ENCODE data around the gene MBTPS1. TPM values are rescaled to one million over a fixed set of nuclear protein-coding genes. Genes with fewer than 3 reads are reported as not detected.

MBTPS1 gene
- total RNA-seq, 4 donors from 2014 or later, result 57.0 to 98.8 (median 81.4) TPM

DNA sequence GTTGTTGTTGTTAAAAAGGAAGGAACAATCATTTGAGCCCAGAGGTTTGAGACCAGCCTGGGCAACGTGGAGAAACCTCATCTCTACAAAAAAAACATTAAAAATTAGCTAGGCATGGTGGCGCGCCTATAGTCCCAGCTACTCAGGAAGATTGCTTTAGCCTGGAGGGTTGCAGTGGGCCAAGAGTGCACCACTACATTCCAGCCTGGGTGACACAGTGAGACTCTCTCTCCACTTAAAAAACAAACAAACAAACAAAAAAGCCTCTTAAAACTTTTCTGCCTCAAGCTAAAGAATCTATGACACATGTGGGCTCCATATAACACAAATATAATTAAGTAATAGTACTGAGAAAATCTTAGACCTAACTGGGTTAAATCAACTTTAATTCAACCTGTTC lies 12.5 kb downstream of the MBTPS1 start:
- TF ChIP-seq, protein P1, sequence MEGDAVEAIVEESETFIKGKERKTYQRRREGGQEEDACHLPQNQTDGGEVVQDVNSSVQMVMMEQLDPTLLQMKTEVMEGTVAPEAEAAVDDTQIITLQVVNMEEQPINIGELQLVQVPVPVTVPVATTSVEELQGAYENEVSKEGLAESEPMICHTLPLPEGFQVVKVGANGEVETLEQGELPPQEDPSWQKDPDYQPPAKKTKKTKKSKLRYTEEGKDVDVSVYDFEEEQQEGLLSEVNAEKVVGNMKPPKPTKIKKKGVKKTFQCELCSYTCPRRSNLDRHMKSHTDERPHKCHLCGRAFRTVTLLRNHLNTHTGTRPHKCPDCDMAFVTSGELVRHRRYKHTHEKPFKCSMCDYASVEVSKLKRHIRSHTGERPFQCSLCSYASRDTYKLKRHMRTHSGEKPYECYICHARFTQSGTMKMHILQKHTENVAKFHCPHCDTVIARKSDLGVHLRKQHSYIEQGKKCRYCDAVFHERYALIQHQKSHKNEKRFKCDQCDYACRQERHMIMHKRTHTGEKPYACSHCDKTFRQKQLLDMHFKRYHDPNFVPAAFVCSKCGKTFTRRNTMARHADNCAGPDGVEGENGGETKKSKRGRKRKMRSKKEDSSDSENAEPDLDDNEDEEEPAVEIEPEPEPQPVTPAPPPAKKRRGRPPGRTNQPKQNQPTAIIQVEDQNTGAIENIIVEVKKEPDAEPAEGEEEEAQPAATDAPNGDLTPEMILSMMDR (IDR thresholded peaks at IDR 0.05), result no peak
- no peak for DNase-seq (ENCODE audit: low spot score in 2 of 2)
- WGBS, 2 donors, result 77 to 82% methylated on average over 3 of the region's 3 CpGs

DNA sequence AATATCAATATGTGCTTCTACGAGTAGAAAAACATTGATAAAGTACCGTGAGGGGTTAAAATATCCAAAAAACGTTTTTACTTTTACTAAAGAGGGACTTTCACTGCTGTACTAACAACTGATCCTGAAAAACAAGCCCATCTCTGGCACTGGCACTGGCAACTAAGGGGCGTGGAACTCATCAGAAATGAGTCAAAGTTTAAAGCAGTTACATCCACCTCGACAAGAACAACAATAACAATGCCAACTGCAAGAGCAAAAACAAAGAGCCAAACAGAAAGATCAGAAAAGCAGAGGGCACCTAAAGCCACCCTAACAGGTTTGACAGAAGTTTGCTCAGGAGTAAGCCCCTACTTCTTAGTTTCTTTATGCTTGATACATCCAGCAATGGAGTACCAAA lies 13.1 kb downstream of the MBTPS1 start:
- DNase-seq (ENCODE audit: low spot score in 2 of 2), result no peak
- TF ChIP-seq POLR2A (IDR thresholded peaks at IDR 0.05), result no peak
- TF ChIP-seq, protein P1 (IDR thresholded peaks at IDR 0.05), result no peak
- no peak overlapping the region for H3K4me3 ChIP-seq (ENCODE audit: low read depth, poor library complexity, severe bottlenecking)
- intact Hi-C loops (cut with DNase I; ENCODE audit: low total_unique reads), result no loop called here
- WGBS, 2 donors, result 39 to 40% methylated on average over 5 of the region's 5 CpGs

More for the DNA sequence above, 12.5 kb downstream of the MBTPS1 start:
- intact Hi-C loops (cut with DNase I; ENCODE audit: low total_unique reads), result no loop called here
- no peak overlapping the region for H3K4me3 ChIP-seq (ENCODE audit: low read depth, poor library complexity, severe bottlenecking)

DNA sequence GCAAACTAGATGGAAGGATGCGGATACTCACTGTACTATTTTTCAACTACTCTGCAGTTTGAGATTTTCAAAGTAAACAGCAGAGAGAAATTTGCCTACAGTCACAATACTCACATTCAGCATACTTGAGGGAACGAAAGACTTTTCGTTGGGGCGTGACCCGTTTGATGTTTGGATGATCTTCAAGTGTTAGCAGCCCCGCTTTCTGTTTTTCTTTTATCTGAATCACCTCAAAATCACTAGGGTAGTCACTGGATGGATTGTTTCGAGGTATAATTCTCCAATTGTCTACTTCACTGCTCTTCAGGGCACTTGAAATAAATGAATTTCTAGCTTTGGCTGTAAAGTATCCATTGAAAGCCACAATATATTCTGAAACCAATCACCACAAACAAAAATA lies 17.8 kb downstream of the MBTPS1 start:
- intact Hi-C loops (cut with DNase I; ENCODE audit: low total_unique reads), result no loop called here
- WGBS, 2 donors, result 93% methylated on average over 7 of the region's 7 CpGs

DNA sequence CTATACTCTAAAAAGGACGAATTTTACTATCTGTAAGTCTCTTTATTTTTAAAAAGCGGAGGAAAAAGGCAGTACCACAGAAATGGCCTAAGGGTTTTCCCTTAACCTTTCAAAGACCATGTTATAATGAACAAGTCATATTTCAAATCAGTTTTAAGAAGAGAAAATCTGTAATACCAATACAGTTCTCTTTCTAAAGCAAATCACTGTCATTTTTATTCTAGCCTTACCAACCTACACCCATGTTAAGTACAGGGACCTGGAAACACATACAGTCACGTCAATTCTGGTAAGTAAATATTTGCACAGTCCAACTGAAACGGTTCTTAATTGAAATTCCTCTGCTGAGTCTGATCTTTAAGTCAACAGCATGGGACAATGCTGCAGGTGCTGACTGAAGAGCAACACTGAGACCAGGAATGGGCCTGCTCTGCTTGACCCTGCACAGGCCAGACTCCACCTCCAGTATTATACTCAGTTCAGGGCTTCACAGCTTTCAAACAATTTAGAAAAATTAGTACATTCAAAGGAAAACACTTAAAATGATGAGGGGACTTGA lies 20.2 kb downstream of the MBTPS1 start:
- TF ChIP-seq, protein P1 (IDR thresholded peaks at IDR 0.05), result no peak
- TF ChIP-seq POLR2A (IDR thresholded peaks at IDR 0.05), result no peak
- DNase-seq (ENCODE audit: low spot score in 2 of 2), result no peak
- intact Hi-C loops (cut with DNase I; ENCODE audit: low total_unique reads), result no loop called here
- 78 to 81% methylated on average over 4 of the region's 4 CpGs for WGBS, 2 donors
- no peak overlapping the region for H3K4me3 ChIP-seq (ENCODE audit: low read depth, poor library complexity, severe bottlenecking)

More for the DNA sequence above, 17.8 kb downstream of the MBTPS1 start:
- TF ChIP-seq POLR2A (IDR thresholded peaks at IDR 0.05), result no peak
- TF ChIP-seq, protein P1 (IDR thresholded peaks at IDR 0.05), result no peak
- DNase-seq (ENCODE audit: low spot score in 2 of 2), result no peak
- H3K4me3 ChIP-seq (ENCODE audit: low read depth, poor library complexity, severe bottlenecking), result no peak overlapping the region

DNA sequence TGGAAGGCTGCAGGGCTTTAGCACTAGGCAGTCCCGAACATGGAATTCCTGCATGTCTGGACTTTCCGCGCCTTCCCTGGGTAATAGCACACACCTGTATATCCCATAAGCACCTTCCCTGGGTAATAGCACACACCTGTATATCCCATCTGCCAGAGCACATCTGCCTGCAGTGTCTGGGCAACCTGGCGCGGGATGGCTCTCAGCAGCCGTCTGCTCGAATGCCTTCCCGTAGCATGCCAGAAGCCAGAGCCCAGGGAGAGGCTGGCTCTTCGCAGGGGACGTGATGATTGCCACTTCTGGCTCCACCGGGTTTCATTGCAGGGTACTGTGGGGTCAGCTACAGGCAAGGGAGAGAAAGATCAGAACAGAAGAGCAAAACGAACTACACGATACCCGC lies 21.3 kb downstream of the MBTPS1 start:
- no peak overlapping the region for H3K4me3 ChIP-seq (ENCODE audit: low read depth, poor library complexity, severe bottlenecking)
- 91 to 92% methylated on average over 14 of the region's 14 CpGs for WGBS, 2 donors
- TF ChIP-seq, protein P1 (IDR thresholded peaks at IDR 0.05), result no peak
- TF ChIP-seq POLR2A (IDR thresholded peaks at IDR 0.05), result no peak
- intact Hi-C loops (cut with DNase I; ENCODE audit: low total_unique reads), result no loop called here
- DNase-seq (ENCODE audit: low spot score in 2 of 2), result no peak

DNA sequence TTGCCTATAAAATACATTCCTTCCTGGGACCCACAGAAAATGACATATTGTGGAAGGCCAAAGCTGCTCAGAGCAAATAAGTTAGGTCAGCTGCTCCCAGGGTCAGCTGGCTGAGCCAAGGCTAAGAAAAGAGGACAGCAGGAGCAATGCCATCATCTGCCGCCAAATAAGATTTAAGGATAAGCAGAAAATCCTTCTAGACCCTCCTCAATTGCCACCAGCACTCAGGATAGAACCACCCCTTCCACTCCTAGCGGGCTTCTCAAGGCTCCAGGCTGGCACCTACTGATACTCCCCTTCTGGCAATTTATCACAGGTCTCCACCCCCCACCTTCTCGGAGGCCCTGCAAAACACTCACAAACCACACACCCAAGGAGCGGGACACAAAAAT lies 22.9 kb downstream of the MBTPS1 start:
- WGBS, 2 donors, result 93 to 98% methylated on average over 4 of the region's 4 CpGs
- intact Hi-C loops (cut with DNase I; ENCODE audit: low total_unique reads), result no loop called here
- no peak overlapping the region for H3K4me3 ChIP-seq (ENCODE audit: low read depth, poor library complexity, severe bottlenecking)
- TF ChIP-seq, protein P1 (IDR thresholded peaks at IDR 0.05), result no peak
- TF ChIP-seq POLR2A (IDR thresholded peaks at IDR 0.05), result no peak
- DNase-seq (ENCODE audit: low spot score in 2 of 2), result no peak
